Skeletal muscle tissue (tissue), 4 donors: ENCODE results near the gene SLC22A12. TPM values are rescaled to one million over a fixed set of nuclear protein-coding genes. Genes with fewer than 3 reads are reported as not detected.

Experiments
- H3K27ac ChIP-seq: one replicate; pipeline ENCODE4 v1.7.0; 2013; ENCODE audit warnings: mild to moderate bottlenecking, low read depth, low read length, inconsistent platforms
- H3K27me3 ChIP-seq, 3 donors: one replicate each; pipeline ENCODE4 v1.7.0; 2013; ENCODE audit warnings: low read length in 3 of 3; ENCODE audit not compliant: control insufficient read depth in 3 of 3, insufficient read depth in 3 of 3
- H3K36me3 ChIP-seq, 3 donors: one replicate each; pipeline ENCODE4 v1.7.0; 2013; ENCODE audit warnings: low read length in 3 of 3; ENCODE audit not compliant: control insufficient read depth in 3 of 3, insufficient read depth in 3 of 3
- H3K4me1 ChIP-seq, 3 donors: one replicate each; pipeline ENCODE4 v1.7.0; 2013; ENCODE audit warnings: low read length in 3 of 3, mild to moderate bottlenecking in 3 of 3; ENCODE audit not compliant: control insufficient read depth in 3 of 3, insufficient read depth in 3 of 3
- H3K4me3 ChIP-seq, 3 donors: one replicate each; pipeline ENCODE4 v1.7.0; 2013; ENCODE audit warnings: low read length in 3 of 3
- H3K9ac ChIP-seq, 3 donors: one replicate each; pipeline ENCODE4 v1.7.0; 2013; ENCODE audit warnings: low read length in 3 of 3, mild to moderate bottlenecking in 3 of 3, moderate library complexity in 2 of 3, low read depth in 1 of 3
- H3K9me3 ChIP-seq, 3 donors: one replicate each; pipeline ENCODE4 v1.7.0; 2013; ENCODE audit warnings: low read length in 3 of 3; ENCODE audit not compliant: control insufficient read depth in 3 of 3
- total RNA-seq: library from RNA; depleted of rRNA; stranded (reverse); fragments of >200 nt; gene quantifications from one replicate; pipeline ENCODE4 v1.2.3, GENCODE V29; 2014
- donor health status: Osteomylitis.

Gene SLC22A12
- total RNA-seq, 1 donor from 2014 or later, result not detected

- H3K27me3 ChIP-seq, result peaks cover 51 to 62% (median 56%) of the 10 kb centered on the region in 3 donors
- H3K27ac ChIP-seq, result no peak overlapping the region
- no peak overlapping the region for H3K9ac ChIP-seq
- no peaks in the 10 kb centered on the region for H3K9me3 ChIP-seq
- no peak overlapping the region for H3K4me3 ChIP-seq
- no peaks in the 10 kb centered on the region for H3K36me3 ChIP-seq
- peaks cover 0 to 2% (median 0%) of the 10 kb centered on the region in 3 donors for H3K4me1 ChIP-seq
Observed at GRCh38 chr11:64642418-64642735, 51.4 kb downstream of the SLC22A12 start.

DNA sequence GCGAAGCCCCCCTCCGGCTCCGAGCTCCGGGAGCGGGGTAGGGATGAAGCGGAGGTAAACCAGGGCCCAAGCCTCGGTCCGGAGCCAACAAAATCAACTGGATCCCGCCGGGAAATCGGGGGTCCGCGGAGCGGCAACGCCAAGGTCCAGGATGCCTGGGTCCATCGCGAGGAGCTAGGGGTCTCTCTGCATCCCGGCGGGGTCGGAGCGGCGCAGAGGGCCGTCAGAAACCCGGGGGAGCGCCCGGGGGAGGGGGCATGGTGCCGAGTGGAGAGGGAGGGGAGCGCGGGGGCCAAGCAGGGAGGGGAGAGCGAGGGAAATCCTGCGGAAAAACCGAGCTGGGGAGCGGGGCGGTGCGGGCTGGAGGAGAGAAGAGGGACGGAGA lies 51.8 kb downstream of the SLC22A12 start:
- H3K27me3 ChIP-seq, result peaks cover 50 to 59% (median 53%) of the 10 kb centered on the region in 3 donors
- no peaks in the 10 kb centered on the region for H3K36me3 ChIP-seq
- no peak overlapping the region for H3K4me3 ChIP-seq
- H3K4me1 ChIP-seq, result no peaks in the 10 kb centered on the region
- H3K9me3 ChIP-seq, result no peaks in the 10 kb centered on the region
- H3K27ac ChIP-seq, result no peak overlapping the region
- H3K9ac ChIP-seq, result no peak overlapping the region

GRCh38 chr11:64643256-64643881 lies 52.3 kb downstream of the SLC22A12 start:
- Histone ChIP-seq H3K4me1 (no peaks in the 10 kb centered on the region), H3K27ac (no peak overlapping the region), H3K4me3 (no peak overlapping the region), H3K9me3 (no peaks in the 10 kb centered on the region), H3K36me3 (no peaks in the 10 kb centered on the region), H3K27me3 (peaks cover 52 to 55% (median 54%) of the 10 kb centered on the region in 3 donors), H3K9ac (no peak overlapping the region)

DNA sequence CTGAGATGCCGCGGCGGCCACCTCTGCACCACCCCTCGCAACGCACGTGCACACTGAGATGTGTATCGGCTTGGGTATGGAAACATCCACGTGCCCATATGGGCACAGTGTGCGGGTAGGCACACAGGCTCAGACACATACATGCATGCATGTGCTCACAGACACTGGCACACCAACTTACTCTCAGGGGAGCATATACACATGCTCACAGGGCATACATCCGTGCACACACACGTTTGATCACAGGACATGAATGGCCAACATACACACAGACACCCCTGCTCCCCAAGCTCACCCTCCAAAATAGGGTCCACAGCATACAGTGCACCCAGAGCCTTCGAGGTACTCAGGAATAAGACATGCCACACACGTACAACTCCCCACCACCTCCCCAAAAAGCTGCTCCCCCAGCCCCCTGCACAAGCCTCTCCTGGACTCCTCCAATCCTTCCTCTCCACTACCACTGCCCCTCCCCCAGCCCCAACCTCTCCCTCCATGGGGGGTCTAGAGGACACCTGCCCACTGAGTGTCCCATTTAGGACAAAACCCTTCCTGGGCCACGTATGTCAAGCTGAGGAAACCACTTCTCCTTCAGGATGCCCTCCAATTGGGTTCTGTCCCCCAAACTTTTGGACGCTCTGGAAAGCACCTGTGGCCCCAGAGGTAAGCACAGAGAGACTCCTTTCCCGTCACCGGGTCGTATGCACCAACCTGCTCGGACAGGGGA lies 53.1 kb downstream of the SLC22A12 start:
- Histone ChIP-seq H3K27ac (no peak overlapping the region), H3K9ac (no peak overlapping the region), H3K4me3 (peak overlapping the region in 1 of 3 donors; percentile 22), H3K36me3 (no peaks in the 10 kb centered on the region), H3K4me1 (no peaks in the 10 kb centered on the region), H3K27me3 (peaks cover 50 to 52% (median 51%) of the 10 kb centered on the region in 3 donors), H3K9me3 (no peaks in the 10 kb centered on the region)

GRCh38 chr11:64644647-64645275 lies 53.7 kb downstream of the SLC22A12 start:
- H3K4me1 ChIP-seq, result peaks cover 2 to 3% (median 3%) of the 10 kb centered on the region in 3 donors

DNA sequence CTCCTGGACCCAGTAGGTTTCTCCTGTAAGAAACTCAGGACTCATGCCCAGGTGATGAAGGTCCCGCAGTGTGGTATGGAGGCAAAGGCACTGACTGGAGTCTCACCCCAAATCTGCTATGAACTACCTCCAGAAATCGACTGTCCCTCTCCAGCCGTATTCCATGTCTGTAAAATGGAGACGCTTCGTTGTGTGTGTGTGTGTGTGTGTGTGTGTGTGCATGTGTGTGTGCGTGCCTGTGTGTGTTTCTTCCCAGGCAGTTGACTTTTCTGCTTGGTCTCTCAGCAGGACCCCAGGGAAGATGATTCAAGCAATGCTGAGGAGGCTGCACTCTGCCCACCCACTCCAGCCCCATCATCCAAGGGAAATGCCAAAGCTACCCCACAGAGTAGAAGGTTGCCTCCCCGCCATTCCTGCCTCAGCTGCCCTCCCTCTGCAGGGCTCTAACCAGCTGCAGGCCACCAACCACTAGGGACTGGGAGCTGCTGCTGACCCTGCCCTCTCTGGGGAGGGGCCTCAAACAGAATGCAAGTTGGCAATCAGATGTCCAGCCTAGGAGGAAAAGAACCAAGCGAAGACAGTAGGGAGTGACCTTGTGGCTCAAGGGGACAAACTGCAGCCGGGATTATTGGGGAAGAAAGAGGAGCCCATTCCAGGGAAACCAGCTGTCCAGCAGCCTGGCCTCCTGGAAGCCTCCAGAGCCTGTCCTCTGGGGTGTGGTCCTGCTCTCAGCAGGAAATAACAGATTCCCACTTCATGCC lies 56.2 kb downstream of the SLC22A12 start:
- H3K36me3 ChIP-seq, result no peaks in the 10 kb centered on the region
- peaks cover 20 to 44% (median 37%) of the 10 kb centered on the region in 3 donors for H3K27me3 ChIP-seq
- no peak overlapping the region for H3K9ac ChIP-seq
- no peaks in the 10 kb centered on the region for H3K9me3 ChIP-seq
- H3K27ac ChIP-seq, result no peak overlapping the region
- H3K4me1 ChIP-seq, result peaks cover 2 to 3% (median 3%) of the 10 kb centered on the region in 3 donors
- no peak overlapping the region for H3K4me3 ChIP-seq

More at GRCh38 chr11:64644647-64645275, 53.7 kb downstream of the SLC22A12 start:
- Histone ChIP-seq H3K27me3 (peaks cover 44 to 50% (median 49%) of the 10 kb centered on the region in 3 donors), H3K36me3 (no peaks in the 10 kb centered on the region), H3K27ac (no peak overlapping the region), H3K4me3 (no peak overlapping the region), H3K9me3 (no peaks in the 10 kb centered on the region), H3K9ac (no peak overlapping the region)

GRCh38 chr11:64648551-64648950 lies 57.5 kb downstream of the SLC22A12 start:
- Histone ChIP-seq H3K4me3 (no peak overlapping the region), H3K9ac (no peak overlapping the region), H3K9me3 (no peaks in the 10 kb centered on the region), H3K27me3 (peaks cover 18 to 41% (median 29%) of the 10 kb centered on the region in 3 donors), H3K4me1 (peaks cover 5 to 9% (median 6%) of the 10 kb centered on the region in 3 donors), H3K27ac (no peak overlapping the region), H3K36me3 (no peaks in the 10 kb centered on the region)

DNA sequence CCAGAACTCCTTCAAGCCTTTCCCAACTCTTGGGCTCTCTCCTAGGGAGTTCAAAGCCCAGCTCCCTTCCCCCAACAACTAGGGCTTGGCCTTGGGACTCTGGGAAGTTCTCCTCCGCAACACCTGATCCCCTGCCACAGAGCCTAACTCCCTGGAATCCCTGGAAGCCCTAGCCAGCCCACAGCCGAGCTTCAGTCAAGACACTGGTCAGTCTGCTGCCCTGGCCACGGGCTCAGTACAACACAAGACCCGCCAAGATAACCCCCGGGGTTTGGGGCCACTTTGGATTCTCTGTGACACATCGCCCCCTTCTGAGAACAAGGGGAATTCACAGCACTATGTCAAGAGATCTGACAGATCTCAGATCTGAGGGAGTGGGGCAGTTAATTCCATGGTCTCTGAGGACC lies 58.3 kb downstream of the SLC22A12 start:
- H3K27ac ChIP-seq, result no peak overlapping the region
- H3K9ac ChIP-seq, result no peak overlapping the region
- no peaks in the 10 kb centered on the region for H3K9me3 ChIP-seq
- H3K36me3 ChIP-seq, result no peaks in the 10 kb centered on the region
- no peak overlapping the region for H3K4me3 ChIP-seq
- peaks cover 5 to 9% (median 6%) of the 10 kb centered on the region in 3 donors for H3K4me1 ChIP-seq
- H3K27me3 ChIP-seq, result peaks cover 17 to 36% (median 24%) of the 10 kb centered on the region in 3 donors

DNA sequence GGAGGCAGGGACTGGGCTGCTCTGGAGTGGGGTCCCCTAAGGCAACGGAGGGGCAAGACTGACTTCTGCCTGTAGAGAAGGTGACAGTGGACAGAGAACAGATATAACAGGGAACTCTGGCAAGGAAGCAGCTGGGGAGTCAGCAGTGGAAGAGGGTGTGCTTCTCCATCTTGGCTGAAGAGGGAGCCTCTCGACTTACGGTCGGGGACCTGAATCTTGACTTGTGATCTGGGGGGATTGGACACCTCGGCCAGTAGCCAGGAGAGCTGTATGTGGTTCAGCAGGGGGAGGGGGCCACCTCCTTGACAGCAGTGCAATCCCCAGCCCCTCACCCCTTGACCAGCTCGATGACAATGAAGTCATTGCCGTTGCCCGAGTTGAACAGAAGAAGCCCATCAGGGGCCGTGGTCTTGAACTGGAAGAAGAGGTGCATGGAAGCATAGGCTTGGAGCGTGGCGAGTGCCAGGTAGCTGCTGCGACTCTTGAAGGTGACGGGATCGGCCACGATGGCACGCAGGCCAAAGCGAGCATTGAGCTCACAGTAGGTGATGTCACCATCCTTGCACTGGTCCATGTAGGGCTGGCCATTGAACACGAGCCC lies 60.0 kb downstream of the SLC22A12 start:
- Histone ChIP-seq H3K9me3 (no peaks in the 10 kb centered on the region), H3K27me3 (peaks cover 10 to 26% (median 11%) of the 10 kb centered on the region in 3 donors), H3K27ac (no peak overlapping the region), H3K4me1 (peaks cover 7 to 20% (median 11%) of the 10 kb centered on the region in 3 donors), H3K36me3 (no peaks in the 10 kb centered on the region), H3K9ac (no peak overlapping the region), H3K4me3 (no peak overlapping the region)
